ENCODE data around the gene GALNT18.

The GALNT18 gene

DNA sequence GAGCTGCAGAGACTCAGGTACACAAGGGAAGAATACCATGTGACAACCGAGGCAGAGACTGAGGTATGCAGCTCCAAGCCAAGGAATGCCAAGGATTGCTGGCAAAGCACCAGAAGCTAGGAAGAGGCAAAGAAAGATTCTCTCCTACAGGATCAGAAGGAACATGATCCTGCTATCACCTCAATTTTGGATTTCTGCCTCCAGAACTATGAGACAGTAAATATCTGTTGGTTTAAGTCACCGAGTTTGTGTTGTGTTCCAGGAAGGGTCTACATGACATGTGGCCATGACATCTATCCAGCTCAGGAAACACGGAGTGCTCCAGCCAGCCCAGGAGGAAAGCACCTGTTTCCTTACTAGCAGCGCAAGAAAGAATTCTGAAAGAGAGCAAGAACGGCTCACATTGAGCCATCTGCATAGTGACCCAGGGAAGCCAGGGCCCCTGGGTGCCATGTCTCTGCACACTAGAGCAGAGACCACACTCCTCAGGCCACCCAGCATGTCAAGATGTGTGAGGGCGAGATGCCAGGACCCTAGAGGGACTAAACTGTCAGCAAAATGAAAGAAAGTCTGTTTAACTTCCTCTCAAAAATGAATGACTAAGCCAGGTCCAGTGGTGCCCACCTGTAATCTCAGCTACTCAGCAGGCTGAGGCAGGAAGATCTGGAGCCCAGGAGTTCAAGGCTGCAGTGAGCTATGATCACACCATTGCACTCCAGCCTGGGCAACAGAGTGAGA is 35.6 kb upstream of the GALNT18 start:
- ChIA-PET POLR2A (no interaction called here), CTCF (interaction anchor here (0.8 kb wide), 1 partner anchor 133 kb away, joined by 4 read pairs; no protein-coding TSS in a partner anchor)
- Histone ChIP-seq H3K27me3 (replicated peaks in 2 of 5; ENCODE audit: control insufficient read depth in 4 of 5, insufficient read depth in 5 of 5, low read length in 4 of 5) (no peaks in the 10 kb centered on the region), H3K27ac (ENCODE audit: insufficient read depth in 1 of 2, low read depth in 1 of 2, low read length in 2 of 2, poor library complexity in 1 of 2, severe bottlenecking in 2 of 2) (no peak overlapping the region), H3K4me3 (ENCODE audit: control insufficient read depth in 1 of 7, extremely low read depth in 1 of 7, insufficient read depth in 4 of 7, low read depth in 2 of 7, low read length in 6 of 7) (peak overlapping the region in 1 of 7 experiments; percentile 30), H3K4me1 (ENCODE audit: control extremely low read depth in 1 of 4, control insufficient read depth in 4 of 4, insufficient read depth in 4 of 4, low read length in 3 of 4) (peaks cover 2 to 17% (median 10%) of the 10 kb centered on the region in 4 experiments), H3K9me3 (ENCODE audit: control extremely low read depth in 1 of 5, control insufficient read depth in 4 of 5, insufficient read depth in 2 of 5, low read depth in 1 of 5, low read length in 4 of 5) (no peaks in the 10 kb centered on the region), H3K36me3 (ENCODE audit: control insufficient read depth in 4 of 4, insufficient read depth in 4 of 4, low read length in 3 of 4) (no peaks in the 10 kb centered on the region)
- DNase-seq, result peak; percentile 22 to 78 (median 75)
- WGBS (ENCODE audit: insufficient coverage), result 17% methylated on average over 6 of the region's 6 CpGs

DNA sequence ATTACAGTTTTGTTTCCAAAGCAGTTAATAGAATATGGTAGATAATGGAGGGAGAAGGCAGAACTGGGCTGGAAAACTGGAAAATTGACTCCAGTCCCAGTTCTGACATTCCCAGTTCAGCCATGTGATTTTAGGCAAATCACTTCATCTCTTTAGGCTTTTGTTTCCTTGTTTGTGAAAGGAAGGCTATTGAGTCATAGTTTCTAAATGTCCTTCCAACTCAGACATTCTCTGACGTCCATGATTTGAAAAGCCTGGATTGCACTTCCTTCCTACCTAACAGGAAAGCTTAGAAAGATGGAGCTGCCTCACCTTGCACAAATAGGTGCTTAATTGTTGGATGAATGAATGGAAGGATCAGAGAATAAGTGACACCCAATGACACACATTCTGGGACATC is 19.8 kb upstream of the GALNT18 start:
- Histone ChIP-seq H3K36me3 (ENCODE audit: control insufficient read depth in 4 of 4, insufficient read depth in 4 of 4, low read length in 3 of 4) (no peaks in the 10 kb centered on the region), H3K4me3 (ENCODE audit: control insufficient read depth in 1 of 7, extremely low read depth in 1 of 7, insufficient read depth in 4 of 7, low read depth in 2 of 7, low read length in 6 of 7) (no peak overlapping the region), H3K9me3 (ENCODE audit: control extremely low read depth in 1 of 5, control insufficient read depth in 4 of 5, insufficient read depth in 2 of 5, low read depth in 1 of 5, low read length in 4 of 5) (peaks cover 0 to 8% (median 2%) of the 10 kb centered on the region in 5 experiments), H3K4me1 (ENCODE audit: control extremely low read depth in 1 of 4, control insufficient read depth in 4 of 4, insufficient read depth in 4 of 4, low read length in 3 of 4) (no peaks in the 10 kb centered on the region), H3K27me3 (replicated peaks in 2 of 5; ENCODE audit: control insufficient read depth in 4 of 5, insufficient read depth in 5 of 5, low read length in 4 of 5) (no peaks in the 10 kb centered on the region), H3K27ac (ENCODE audit: insufficient read depth in 1 of 2, low read depth in 1 of 2, low read length in 2 of 2, poor library complexity in 1 of 2, severe bottlenecking in 2 of 2) (no peak overlapping the region)
- CTCF ChIA-PET, result no interaction called here
- DNase-seq, result no peak
- POLR2A ChIA-PET, result no interaction called here
- WGBS (ENCODE audit: insufficient coverage), result no CpG with 5 or more reads among the region's 1 CpG

DNA sequence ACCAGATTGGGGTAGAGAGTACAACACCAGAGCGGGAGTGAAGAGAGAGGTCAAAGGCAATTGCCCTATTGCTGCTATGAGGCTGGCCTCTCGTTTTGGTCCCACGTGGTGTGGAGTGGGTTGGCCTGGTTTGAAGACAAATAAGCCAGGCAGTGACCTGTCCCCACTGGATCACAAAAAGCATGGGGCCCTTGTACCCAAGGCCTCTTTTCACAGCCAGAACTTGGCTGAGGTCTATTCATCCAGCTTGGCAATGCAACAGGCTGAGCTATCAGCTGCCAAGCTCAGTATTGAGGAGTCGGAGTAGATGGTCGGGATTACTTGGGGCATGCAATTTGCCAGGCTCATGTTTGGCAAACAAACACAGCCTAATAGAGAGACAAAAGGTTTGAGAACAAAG is 19.2 kb upstream of the GALNT18 start:
- WGBS (ENCODE audit: insufficient coverage), result 100% methylated on average over 3 of the region's 5 CpGs
- ChIA-PET CTCF (no interaction called here), POLR2A (no interaction called here)
- H3K9me3 ChIP-seq (ENCODE audit: control extremely low read depth in 1 of 5, control insufficient read depth in 4 of 5, insufficient read depth in 2 of 5, low read depth in 1 of 5, low read length in 4 of 5), result peaks cover 0 to 8% (median 2%) of the 10 kb centered on the region in 5 experiments
- no peak for DNase-seq
- H3K36me3 ChIP-seq (ENCODE audit: control insufficient read depth in 4 of 4, insufficient read depth in 4 of 4, low read length in 3 of 4), result no peaks in the 10 kb centered on the region
- H3K4me3 ChIP-seq (ENCODE audit: control insufficient read depth in 1 of 7, extremely low read depth in 1 of 7, insufficient read depth in 4 of 7, low read depth in 2 of 7, low read length in 6 of 7), result no peak overlapping the region
- no peaks in the 10 kb centered on the region for H3K4me1 ChIP-seq (ENCODE audit: control extremely low read depth in 1 of 4, control insufficient read depth in 4 of 4, insufficient read depth in 4 of 4, low read length in 3 of 4)
- no peaks in the 10 kb centered on the region for H3K27me3 ChIP-seq (replicated peaks in 2 of 5; ENCODE audit: control insufficient read depth in 4 of 5, insufficient read depth in 5 of 5, low read length in 4 of 5)
- no peak overlapping the region for H3K27ac ChIP-seq (ENCODE audit: insufficient read depth in 1 of 2, low read depth in 1 of 2, low read length in 2 of 2, poor library complexity in 1 of 2, severe bottlenecking in 2 of 2)

DNA sequence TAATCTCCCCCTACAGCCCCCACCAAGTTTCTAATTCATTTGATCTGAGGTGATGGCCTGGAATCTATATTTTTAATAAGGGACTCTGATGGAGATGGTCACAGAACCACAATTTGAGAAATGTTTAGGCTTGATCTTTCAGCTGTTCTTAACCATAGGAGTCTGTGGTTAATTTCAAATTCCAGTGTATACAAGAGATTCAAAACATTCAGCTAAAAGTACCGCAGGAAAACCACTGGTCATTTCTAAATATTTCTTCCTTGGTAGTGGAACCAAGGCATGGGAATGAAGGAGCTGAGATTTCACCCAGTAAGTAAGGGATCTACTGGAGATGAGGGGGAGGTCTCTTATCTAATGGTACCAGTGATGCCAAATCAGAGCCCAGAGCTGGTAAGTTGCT is 18.3 kb upstream of the GALNT18 start:
- Histone ChIP-seq H3K27ac (ENCODE audit: insufficient read depth in 1 of 2, low read depth in 1 of 2, low read length in 2 of 2, poor library complexity in 1 of 2, severe bottlenecking in 2 of 2) (no peak overlapping the region), H3K36me3 (ENCODE audit: control insufficient read depth in 4 of 4, insufficient read depth in 4 of 4, low read length in 3 of 4) (no peaks in the 10 kb centered on the region), H3K27me3 (replicated peaks in 2 of 5; ENCODE audit: control insufficient read depth in 4 of 5, insufficient read depth in 5 of 5, low read length in 4 of 5) (no peaks in the 10 kb centered on the region), H3K4me3 (ENCODE audit: control insufficient read depth in 1 of 7, extremely low read depth in 1 of 7, insufficient read depth in 4 of 7, low read depth in 2 of 7, low read length in 6 of 7) (no peak overlapping the region), H3K9me3 (ENCODE audit: control extremely low read depth in 1 of 5, control insufficient read depth in 4 of 5, insufficient read depth in 2 of 5, low read depth in 1 of 5, low read length in 4 of 5) (peaks cover 0 to 5% (median 2%) of the 10 kb centered on the region in 5 experiments), H3K4me1 (ENCODE audit: control extremely low read depth in 1 of 4, control insufficient read depth in 4 of 4, insufficient read depth in 4 of 4, low read length in 3 of 4) (no peaks in the 10 kb centered on the region)
- ChIA-PET POLR2A (no interaction called here), CTCF (no interaction called here)
- DNase-seq, result no peak
- 100% methylated on average over 1 of the region's 1 CpG for WGBS (ENCODE audit: insufficient coverage)

DNA sequence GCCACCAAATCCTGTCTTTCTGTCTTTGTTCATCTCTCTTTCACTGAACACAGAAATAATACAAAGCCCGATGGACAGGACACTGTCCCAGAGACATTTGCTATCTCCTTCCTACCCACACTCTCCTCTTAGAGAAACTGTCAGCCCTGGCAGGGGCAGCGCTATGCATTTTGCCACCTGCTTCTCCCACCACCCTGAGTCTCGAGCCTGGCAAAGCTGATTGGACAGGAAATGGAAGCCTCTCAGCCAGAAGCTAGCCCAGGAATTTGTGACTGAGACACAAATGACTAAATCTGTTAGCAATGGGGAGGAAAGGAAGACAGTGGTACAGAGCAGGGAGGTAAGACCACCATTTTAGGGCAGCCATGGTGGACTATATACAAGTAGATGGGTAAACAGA is 14.9 kb upstream of the GALNT18 start:
- Histone ChIP-seq H3K27me3 (replicated peaks in 2 of 5; ENCODE audit: control insufficient read depth in 4 of 5, insufficient read depth in 5 of 5, low read length in 4 of 5) (peaks cover 0 to 2% (median 0%) of the 10 kb centered on the region in 5 experiments), H3K27ac (ENCODE audit: insufficient read depth in 1 of 2, low read depth in 1 of 2, low read length in 2 of 2, poor library complexity in 1 of 2, severe bottlenecking in 2 of 2) (no peak overlapping the region), H3K4me3 (ENCODE audit: control insufficient read depth in 1 of 7, extremely low read depth in 1 of 7, insufficient read depth in 4 of 7, low read depth in 2 of 7, low read length in 6 of 7) (no peak overlapping the region), H3K4me1 (ENCODE audit: control extremely low read depth in 1 of 4, control insufficient read depth in 4 of 4, insufficient read depth in 4 of 4, low read length in 3 of 4) (no peaks in the 10 kb centered on the region), H3K9me3 (ENCODE audit: control extremely low read depth in 1 of 5, control insufficient read depth in 4 of 5, insufficient read depth in 2 of 5, low read depth in 1 of 5, low read length in 4 of 5) (peaks cover 0 to 3% (median 0%) of the 10 kb centered on the region in 5 experiments), H3K36me3 (ENCODE audit: control insufficient read depth in 4 of 4, insufficient read depth in 4 of 4, low read length in 3 of 4) (no peaks in the 10 kb centered on the region)
- CTCF ChIA-PET, result interaction anchor here (1.4 to 1.5 kb wide), 2 partner anchors 18 to 151 kb away, joined by 3 to 6 read pairs; no protein-coding TSS in a partner anchor
- DNase-seq, result no peak
- POLR2A ChIA-PET, result interaction anchor here (0.5 kb wide), 1 partner anchor 18 kb away, joined by 3 read pairs; no protein-coding TSS in a partner anchor
- 100% methylated on average over 2 of the region's 3 CpGs for WGBS (ENCODE audit: insufficient coverage)

DNA sequence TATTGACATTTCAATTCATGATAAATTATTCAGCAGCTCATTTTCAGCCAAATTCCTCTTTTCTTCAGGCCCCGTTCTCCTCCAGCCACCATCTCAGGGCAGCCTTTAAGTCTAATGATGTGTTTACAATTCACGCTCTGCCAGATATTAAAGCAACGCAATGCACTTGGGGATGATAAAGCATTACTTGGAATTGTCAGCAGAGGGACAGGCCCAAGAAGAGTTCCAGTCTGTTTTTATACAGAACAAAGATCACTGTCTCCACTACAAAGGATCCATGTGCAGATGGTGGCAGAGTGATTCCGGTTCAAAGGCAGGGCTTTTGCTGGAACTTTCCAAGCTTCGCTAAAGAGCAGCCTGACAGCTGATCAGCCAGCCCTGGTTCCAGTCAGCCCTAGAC is 13.6 kb upstream of the GALNT18 start:
- no peak for DNase-seq
- no peaks in the 10 kb centered on the region for H3K4me1 ChIP-seq (ENCODE audit: control extremely low read depth in 1 of 4, control insufficient read depth in 4 of 4, insufficient read depth in 4 of 4, low read length in 3 of 4)
- 86% methylated on average over 4 of the region's 5 CpGs for WGBS (ENCODE audit: insufficient coverage)
- peaks cover 0 to 3% (median 0%) of the 10 kb centered on the region in 5 experiments for H3K9me3 ChIP-seq (ENCODE audit: control extremely low read depth in 1 of 5, control insufficient read depth in 4 of 5, insufficient read depth in 2 of 5, low read depth in 1 of 5, low read length in 4 of 5)
- no peak overlapping the region for H3K4me3 ChIP-seq (ENCODE audit: control insufficient read depth in 1 of 7, extremely low read depth in 1 of 7, insufficient read depth in 4 of 7, low read depth in 2 of 7, low read length in 6 of 7)
- H3K27me3 ChIP-seq (replicated peaks in 2 of 5; ENCODE audit: control insufficient read depth in 4 of 5, insufficient read depth in 5 of 5, low read length in 4 of 5), result peaks cover 0 to 2% (median 0%) of the 10 kb centered on the region in 5 experiments
- CTCF ChIA-PET, result interaction anchor here (1.3 to 1.5 kb wide), 3 partner anchors 10 to 152 kb away, joined by 3 to 6 read pairs (median 3); no protein-coding TSS in a partner anchor
- H3K36me3 ChIP-seq (ENCODE audit: control insufficient read depth in 4 of 4, insufficient read depth in 4 of 4, low read length in 3 of 4), result no peaks in the 10 kb centered on the region
- no peak overlapping the region for H3K27ac ChIP-seq (ENCODE audit: insufficient read depth in 1 of 2, low read depth in 1 of 2, low read length in 2 of 2, poor library complexity in 1 of 2, severe bottlenecking in 2 of 2)
- POLR2A ChIA-PET, result no interaction called here

DNA sequence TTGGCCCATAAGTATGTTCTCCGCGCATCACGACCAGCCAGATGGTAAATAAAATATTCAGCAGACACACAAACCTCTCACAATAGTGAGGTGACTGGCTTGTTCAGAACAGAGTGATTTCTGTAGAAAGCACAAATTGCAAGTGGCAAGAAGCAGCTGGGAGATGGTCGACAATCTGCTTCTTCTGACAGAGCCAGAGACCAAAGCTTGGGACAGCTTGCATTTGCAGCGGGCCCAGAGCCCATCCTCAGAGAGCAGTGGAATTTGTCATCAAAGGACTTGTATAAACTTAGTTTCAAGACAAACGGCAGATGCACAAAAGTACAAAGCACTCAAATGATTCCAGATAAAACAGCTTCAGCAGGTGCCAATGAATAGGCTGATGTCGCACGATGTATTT is 7.6 kb upstream of the GALNT18 start:
- H3K27ac ChIP-seq (ENCODE audit: insufficient read depth in 1 of 2, low read depth in 1 of 2, low read length in 2 of 2, poor library complexity in 1 of 2, severe bottlenecking in 2 of 2), result no peak overlapping the region
- WGBS (ENCODE audit: insufficient coverage), result 100% methylated on average over 1 of the region's 8 CpGs
- H3K4me3 ChIP-seq (ENCODE audit: control insufficient read depth in 1 of 7, extremely low read depth in 1 of 7, insufficient read depth in 4 of 7, low read depth in 2 of 7, low read length in 6 of 7), result no peak overlapping the region
- H3K4me1 ChIP-seq (ENCODE audit: control extremely low read depth in 1 of 4, control insufficient read depth in 4 of 4, insufficient read depth in 4 of 4, low read length in 3 of 4), result no peaks in the 10 kb centered on the region
- H3K36me3 ChIP-seq (ENCODE audit: control insufficient read depth in 4 of 4, insufficient read depth in 4 of 4, low read length in 3 of 4), result no peaks in the 10 kb centered on the region
- H3K27me3 ChIP-seq (replicated peaks in 2 of 5; ENCODE audit: control insufficient read depth in 4 of 5, insufficient read depth in 5 of 5, low read length in 4 of 5), result peaks cover 0 to 11% (median 4%) of the 10 kb centered on the region in 5 experiments
- CTCF ChIA-PET, result interaction anchor here (0.9 kb wide), 1 partner anchor 10 kb away, joined by 3 read pairs; no protein-coding TSS in a partner anchor
- H3K9me3 ChIP-seq (ENCODE audit: control extremely low read depth in 1 of 5, control insufficient read depth in 4 of 5, insufficient read depth in 2 of 5, low read depth in 1 of 5, low read length in 4 of 5), result no peaks in the 10 kb centered on the region
- DNase-seq, result no peak
- POLR2A ChIA-PET, result no interaction called here

All from common myeloid progenitor, CD34-positive (primary cell).